22Rv1 (cell line): ENCODE results near the gene CYSTM1.

Source experiments
- CTCF ChIP-seq: fragments of 450-650 bp; IDR thresholded peaks from 2 replicates; pipeline ENCODE4 v1.5.1; 2017; ENCODE audit warnings: mild to moderate bottlenecking
- ZFX ChIP-seq: fragments of 450-650 bp; IDR thresholded peaks from 2 replicates; pipeline ENCODE4 v1.6.1; 2017; ENCODE audit warnings: antibody characterized with exemption, borderline replicate concordance

- TF ChIP-seq CTCF (no peak), ZFX (no peak)
Measured at GRCh38 chr5:140267559-140268018, 92.6 kb downstream of the CYSTM1 start.
